MM.1S (cell line): ENCODE measurements around the gene SHC1.

ENCODE experiments used
- EZH2 ChIP-seq: fragments of 300-600 bp; sonication (generic); optimal IDR thresholded peaks from 2 replicates; pipeline ENCODE3; 2017; ENCODE audit warnings: low read depth, mild to moderate bottlenecking, antibody characterized with exemption, low read length, mixed read lengths
- EZH2phosphoT487 ChIP-seq: fragments of 300-600 bp; sonication (generic); IDR thresholded peaks from 2 replicates; pipeline ENCODE4 v1.6.1; 2018; ENCODE audit warnings: antibody characterized with exemption, low read length
- TF ChIP-seq, protein P1 (sequence below): fragments of 300-600 bp; sonication (generic); IDR thresholded peaks from 2 replicates; pipeline ENCODE4 v1.5.1; 2016; ENCODE audit warnings: antibody characterized with exemption, low read length, mixed read lengths

DNA sequence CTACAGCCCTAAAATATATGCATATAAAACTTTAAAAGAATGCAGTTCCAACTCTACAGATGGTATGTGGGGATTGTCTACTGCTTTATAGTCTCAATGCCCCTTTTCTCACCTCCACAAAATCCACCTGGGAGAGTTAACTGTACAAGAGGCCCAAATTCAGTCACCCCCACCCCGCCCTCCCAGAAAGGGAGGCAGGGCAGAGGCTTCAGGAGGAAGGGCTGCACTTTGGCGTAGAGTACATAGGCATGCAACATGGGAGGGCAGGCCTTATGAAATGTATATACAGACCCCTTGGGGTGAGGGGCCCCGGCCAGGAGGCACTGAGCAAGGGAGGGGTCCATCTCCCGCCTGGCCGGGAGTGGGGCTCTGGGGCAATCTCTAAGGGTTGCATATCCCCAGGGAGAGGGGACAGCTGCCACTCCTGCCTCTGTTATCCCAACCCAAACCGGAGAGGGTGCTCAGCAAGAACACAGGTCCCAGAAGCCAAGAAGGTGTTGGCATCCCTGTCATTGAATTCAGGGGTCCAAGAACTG is 7.7 kb downstream of the SHC1 start:
- TF ChIP-seq, protein P1, sequence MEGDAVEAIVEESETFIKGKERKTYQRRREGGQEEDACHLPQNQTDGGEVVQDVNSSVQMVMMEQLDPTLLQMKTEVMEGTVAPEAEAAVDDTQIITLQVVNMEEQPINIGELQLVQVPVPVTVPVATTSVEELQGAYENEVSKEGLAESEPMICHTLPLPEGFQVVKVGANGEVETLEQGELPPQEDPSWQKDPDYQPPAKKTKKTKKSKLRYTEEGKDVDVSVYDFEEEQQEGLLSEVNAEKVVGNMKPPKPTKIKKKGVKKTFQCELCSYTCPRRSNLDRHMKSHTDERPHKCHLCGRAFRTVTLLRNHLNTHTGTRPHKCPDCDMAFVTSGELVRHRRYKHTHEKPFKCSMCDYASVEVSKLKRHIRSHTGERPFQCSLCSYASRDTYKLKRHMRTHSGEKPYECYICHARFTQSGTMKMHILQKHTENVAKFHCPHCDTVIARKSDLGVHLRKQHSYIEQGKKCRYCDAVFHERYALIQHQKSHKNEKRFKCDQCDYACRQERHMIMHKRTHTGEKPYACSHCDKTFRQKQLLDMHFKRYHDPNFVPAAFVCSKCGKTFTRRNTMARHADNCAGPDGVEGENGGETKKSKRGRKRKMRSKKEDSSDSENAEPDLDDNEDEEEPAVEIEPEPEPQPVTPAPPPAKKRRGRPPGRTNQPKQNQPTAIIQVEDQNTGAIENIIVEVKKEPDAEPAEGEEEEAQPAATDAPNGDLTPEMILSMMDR = no peak
- TF ChIP-seq EZH2phosphoT487 (no peak), EZH2 (no peak)
